Body of pancreas (tissue), 4 donors: Measurements from ENCODE around the gene DIAPH3.

Source experiments
- CTCF ChIP-seq, 7 experiments: fragments of 450-650 bp in 4 of 7; fragments of 200-600 bp in 3 of 7; sonication (generic) in 3 of 7; IDR thresholded peaks; one replicate each; pipeline ENCODE4 v1.5.1; 2016 to 2019; ENCODE audit warnings: antibody characterized with exemption in 7 of 7
- POLR2A ChIP-seq, 3 donors: fragments of 450-650 bp; IDR thresholded peaks; one replicate each; pipeline ENCODE4 v1.6.1; 2016; ENCODE audit warnings: antibody characterized with exemption in 3 of 3, mild to moderate bottlenecking in 2 of 3

- TF ChIP-seq CTCF (IDR thresholded peaks at IDR 0.05) (no peak), POLR2A (IDR thresholded peaks at IDR 0.05) (no peak)
Measured at GRCh38 chr13:59730026-59730425, 433.7 kb downstream of the DIAPH3 start.
